H1 (cell line): ENCODE results near the gene P2RX6. TPM values are rescaled to one million over a fixed set of nuclear protein-coding genes. Genes with fewer than 3 reads are reported as not detected.

Source experiments
- CTCF ChIA-PET: fragments of 300-600 bp; sonication (Branson Sonifier 250); formaldehyde crosslinking; loops from one replicate; lab custom pipeline; 2021; ENCODE audit not compliant: partially characterized antibody; lab: Charles Lee
- POLR2A ChIA-PET: fragments of 300-600 bp; sonication (Branson Sonifier 250); formaldehyde crosslinking; loops from one replicate; lab custom pipeline; 2021; ENCODE audit warnings: inconsistent platforms; ENCODE audit not compliant: partially characterized antibody; lab: Charles Lee
- DNase-seq, 2 experiments: peaks; one replicate each; pipeline versions ENCODE4 v3.0.0 to v3.0.0-alpha.2; 2010 to 2022; ENCODE audit warnings: low spot score in 2 of 2, low read depth in 1 of 2, mixed read lengths in 1 of 2
- FAIRE-seq: peaks from 2 replicates; lab custom pipeline; 2011; peaks lifted over from hg19 to GRCh38; lab: Jason Lieb, UNC
- H2AFZ ChIP-seq: 2 replicates; pipeline ENCODE4 v1.8.1; 2012; ENCODE audit warnings: low read length, inconsistent platforms
- H2AK5ac ChIP-seq: 2 replicates; pipeline ENCODE4 v1.6.1; 2013; ENCODE audit warnings: low read depth, low read length
- H2BK120ac ChIP-seq: replicated peaks from 2 replicates; pipeline ENCODE3; 2013; ENCODE audit warnings: low read depth, low read length, inconsistent platforms
- H2BK12ac ChIP-seq: 2 replicates; pipeline ENCODE4 v1.6.1; 2013; ENCODE audit warnings: low read depth, low read length
- H2BK15ac ChIP-seq: 2 replicates; pipeline ENCODE4 v1.6.1; 2013; ENCODE audit warnings: low read length
- H2BK20ac ChIP-seq: 2 replicates; pipeline ENCODE4 v1.6.1; 2013; ENCODE audit warnings: low read length
- H2BK5ac ChIP-seq: 2 replicates; pipeline ENCODE4 v1.6.1; 2013; ENCODE audit warnings: low read depth, low read length
- H3K14ac ChIP-seq: 2 replicates; pipeline ENCODE4 v1.6.1; 2013; ENCODE audit warnings: inconsistent platforms; ENCODE audit not compliant: insufficient read length
- H3K18ac ChIP-seq: 2 replicates; pipeline ENCODE4 v1.6.1; 2013; ENCODE audit warnings: low read length; ENCODE audit errors: extremely low read depth
- H3K23ac ChIP-seq: 2 replicates; pipeline ENCODE4 v1.6.1; 2013; ENCODE audit warnings: inconsistent platforms; ENCODE audit not compliant: insufficient read length
- H3K23me2 ChIP-seq: 2 replicates; pipeline ENCODE4 v1.6.1; 2013; ENCODE audit warnings: low read depth, low read length
- H3K27ac ChIP-seq: 2 replicates; pipeline ENCODE4 v1.6.1; 2011; ENCODE audit warnings: low read depth, low read length, inconsistent platforms
- H3K27me3 ChIP-seq, 4 experiments: replicated peaks in 1 of 4; 1 replicate in 1 of 4; 2 replicates in 3 of 4; pipeline versions ENCODE4 v1.6.1 to v1.8.1; 2011 to 2013; ENCODE audit warnings: low read length in 3 of 4, mild to moderate bottlenecking in 3 of 4, inconsistent platforms in 2 of 4, mixed read lengths in 2 of 4, moderate library complexity in 1 of 4; ENCODE audit not compliant: control insufficient read depth in 3 of 4, insufficient read depth in 3 of 4; ENCODE audit errors: extremely low read depth in 1 of 4
- H3K36me3 ChIP-seq, 4 experiments: 2 replicates each; pipeline versions ENCODE4 v1.6.1 to v1.8.1; 2011 to 2013; ENCODE audit warnings: mild to moderate bottlenecking in 4 of 4, low read length in 3 of 4, moderate library complexity in 2 of 4, control low read depth in 1 of 4, inconsistent platforms in 1 of 4; ENCODE audit not compliant: insufficient read depth in 4 of 4, control insufficient read depth in 2 of 4
- H3K4ac ChIP-seq: replicated peaks from 2 replicates; pipeline ENCODE3; 2013; ENCODE audit warnings: low read length, low read depth, mixed read lengths, inconsistent platforms; ENCODE audit not compliant: insufficient read length
- H3K4me1 ChIP-seq, 4 experiments: replicated peaks in 1 of 4; 1 replicate in 1 of 4; 2 replicates in 3 of 4; pipeline versions ENCODE4 v1.6.1 to v1.8.1; 2011 to 2013; ENCODE audit warnings: low read length in 3 of 4, inconsistent platforms in 2 of 4, mixed read lengths in 1 of 4; ENCODE audit not compliant: insufficient read depth in 4 of 4, control insufficient read depth in 3 of 4
- H3K4me2 ChIP-seq, 2 experiments: 2 replicates each; pipeline versions ENCODE4 v1.6.1 to v1.8.1; 2011 to 2013; ENCODE audit warnings: low read depth in 2 of 2, low read length in 2 of 2, control low read depth in 1 of 2, inconsistent platforms in 1 of 2, mild to moderate bottlenecking in 1 of 2; ENCODE audit not compliant: insufficient read depth in 1 of 2
- H3K4me3 ChIP-seq, 4 experiments: fragments of 200-600, 300-600 bp in 1 of 4; sonication (generic), shearing (Covaris generic), sonication (Bioruptor Twin) in 1 of 4; 2 replicates each; pipeline versions ENCODE4 v1.5.1 to v1.8.1; 2011 to 2016; ENCODE audit warnings: low read length in 4 of 4, low read depth in 3 of 4, control low read depth in 2 of 4, inconsistent platforms in 2 of 4, mild to moderate bottlenecking in 2 of 4, mixed read lengths in 1 of 4, moderate library complexity in 1 of 4; ENCODE audit not compliant: insufficient read depth in 2 of 4; ENCODE audit errors: extremely low read depth in 1 of 4
- H3K56ac ChIP-seq: replicated peaks from 2 replicates; pipeline ENCODE3; 2013; ENCODE audit warnings: low read depth, mild to moderate bottlenecking, mixed read lengths, low read length, inconsistent platforms; ENCODE audit not compliant: insufficient read length
- H3K79me1 ChIP-seq: 2 replicates; pipeline ENCODE4 v1.6.1; 2013; ENCODE audit warnings: low read depth, low read length, control low read depth
- H3K79me2 ChIP-seq, 2 experiments: 2 replicates each; pipeline versions ENCODE4 v1.6.1 to v1.8.1; 2012 to 2013; ENCODE audit warnings: low read length in 2 of 2, mild to moderate bottlenecking in 2 of 2, inconsistent platforms in 1 of 2; ENCODE audit not compliant: insufficient read depth in 2 of 2, control insufficient read depth in 1 of 2
- H3K9ac ChIP-seq, 4 experiments: replicated peaks in 1 of 4; 1 replicate in 1 of 4; 2 replicates in 3 of 4; pipeline versions ENCODE4 v1.6.1 to v1.8.1; 2011 to 2013; ENCODE audit warnings: low read depth in 3 of 4, low read length in 3 of 4, control low read depth in 2 of 4, mild to moderate bottlenecking in 2 of 4, moderate library complexity in 2 of 4, inconsistent platforms in 1 of 4; ENCODE audit errors: extremely low read depth in 1 of 4
- H3K9me3 ChIP-seq, 2 experiments: 2 replicates each; pipeline versions ENCODE4 v1.6.1 to v1.8.1; 2012 to 2013; ENCODE audit warnings: mild to moderate bottlenecking in 2 of 2, moderate library complexity in 2 of 2, control low read depth in 1 of 2, inconsistent platforms in 1 of 2, low read depth in 1 of 2, low read length in 1 of 2, mixed read lengths in 1 of 2; ENCODE audit not compliant: insufficient read depth in 2 of 2
- H4K20me1 ChIP-seq, 2 experiments: replicated peaks in 1 of 2; 2 replicates each; pipeline versions ENCODE3 to v1.8.1; 2011 to 2013; ENCODE audit warnings: inconsistent platforms in 2 of 2, low read length in 2 of 2, mild to moderate bottlenecking in 1 of 2; ENCODE audit not compliant: insufficient read depth in 2 of 2, control insufficient read depth in 1 of 2
- H4K5ac ChIP-seq: 2 replicates; pipeline ENCODE4 v1.6.1; 2013; ENCODE audit warnings: low read length, low read depth, mixed read lengths, inconsistent platforms; ENCODE audit not compliant: insufficient read length
- H4K8ac ChIP-seq: 2 replicates; pipeline ENCODE4 v1.8.0; 2013; ENCODE audit warnings: mild to moderate bottlenecking, moderate library complexity, low read length, inconsistent platforms; ENCODE audit not compliant: insufficient read depth; ENCODE audit errors: extremely low read depth
- H4K91ac ChIP-seq: replicated peaks from 2 replicates; pipeline ENCODE3; 2013; ENCODE audit warnings: low read length, mixed read lengths, inconsistent platforms; ENCODE audit not compliant: insufficient read length
- ASH2L ChIP-seq: fragments of 200-600, 300-600 bp; sonication (generic); IDR thresholded peaks from one replicate; pipeline ENCODE4 v1.7.1; 2017; ENCODE audit warnings: low read length
- BCL11A ChIP-seq, 2 experiments: IDR thresholded peaks; one replicate each; pipeline ENCODE4 v1.6.1; 2011; ENCODE audit warnings: low read depth in 2 of 2, low read length in 2 of 2, mild to moderate bottlenecking in 2 of 2
- CHD1 ChIP-seq: IDR thresholded peaks from 2 replicates; pipeline ENCODE4 v1.6.1; 2012; ENCODE audit warnings: low read depth, low read length, improper control_type of control experiment
- CTBP2 ChIP-seq: IDR thresholded peaks from 2 replicates; pipeline ENCODE4 v1.7.0; 2011; ENCODE audit warnings: borderline replicate concordance, mild to moderate bottlenecking, moderate library complexity, mixed read lengths, low read length; ENCODE audit not compliant: insufficient read depth, insufficient read length
- EP300 ChIP-seq, 2 experiments: IDR thresholded peaks; 1 replicate in 1 of 2; 2 replicates in 1 of 2; pipeline ENCODE4 v1.6.1; 2011 to 2012; ENCODE audit warnings: low read depth in 2 of 2, low read length in 2 of 2, mild to moderate bottlenecking in 2 of 2, borderline replicate concordance in 1 of 2, inconsistent platforms in 1 of 2, moderate library complexity in 1 of 2
- JUN ChIP-seq: IDR thresholded peaks from 2 replicates; pipeline ENCODE4 v1.6.1; 2011; ENCODE audit warnings: low read depth, mild to moderate bottlenecking, improper control_type of control experiment, low read length
- KDM1A ChIP-seq: fragments of 200-600, 300-600 bp; sonication (generic); IDR thresholded peaks from 2 replicates; pipeline ENCODE4 v1.7.1; 2016; ENCODE audit warnings: mild to moderate bottlenecking, low read length, borderline replicate concordance
- NRF1 ChIP-seq: IDR thresholded peaks from 2 replicates; pipeline ENCODE4 v1.6.1; 2011; ENCODE audit warnings: mild to moderate bottlenecking, low read depth, low read length, improper control_type of control experiment
- POLR2A ChIP-seq, 2 experiments: IDR thresholded peaks; 1 replicate in 1 of 2; 2 replicates in 1 of 2; pipeline ENCODE4 v1.6.1; 2011; ENCODE audit warnings: low read depth in 2 of 2, low read length in 2 of 2, mild to moderate bottlenecking in 2 of 2; ENCODE audit errors: control extremely low read depth in 1 of 2
- SIX5 ChIP-seq: IDR thresholded peaks from 2 replicates; pipeline ENCODE4 v1.6.1; 2011; ENCODE audit warnings: mild to moderate bottlenecking, low read depth, low read length
- SP1 ChIP-seq: IDR thresholded peaks from 2 replicates; pipeline ENCODE4 v1.6.1; 2011; ENCODE audit warnings: low read depth, low read length
- SP2 ChIP-seq: IDR thresholded peaks from 2 replicates; pipeline ENCODE4 v1.6.1; 2012; ENCODE audit warnings: mild to moderate bottlenecking, low read length, inconsistent platforms
- SUZ12 ChIP-seq: fragments of 200-600 bp; sonication (generic); IDR thresholded peaks from 2 replicates; pipeline ENCODE4 v1.6.1; 2012; ENCODE audit warnings: mild to moderate bottlenecking, inconsistent platforms, low read length, moderate library complexity, mixed read lengths
- TEAD4 ChIP-seq: IDR thresholded peaks from 2 replicates; pipeline ENCODE4 v1.6.1; 2012; ENCODE audit warnings: low read depth, low read length, inconsistent platforms, mixed read lengths
- WGBS, 2 experiments: shearing (Covaris generic) in 1 of 2; methylation state at CpG; one replicate each; pipeline versions ENCODE4 v1.1.6 to v1.1.7; 2013 to 2015; ENCODE audit warnings: low lambda C conversion rate in 2 of 2, mixed read lengths in 2 of 2, inconsistent platforms in 1 of 2, low coverage in 1 of 2, missing lambda C conversion rate in 1 of 2; ENCODE audit not compliant: insufficient replicate concordance in 2 of 2, insufficient coverage in 1 of 2, insufficient read length in 1 of 2; ENCODE audit errors: extremely low coverage in 1 of 2, missing lambda C conversion rate in 1 of 2; 5-methylcytosine and 5-hydroxymethylcytosine counted together
- polyA plus RNA-seq, 7 experiments: library from polyadenylated mRNA; depleted of rRNA in 3 of 7; stranded (reverse) in 5 of 7; unstranded in 2 of 7; fragments of >200 nt in 5 of 7; fragments of 200-250 nt in 2 of 7; gene quantifications; 1 replicate in 5 of 7; 2 replicates in 1 of 7; 4 replicates in 1 of 7; pipeline versions ENCODE4 v1.2.1 to v1.2.3, GENCODE V29; 2011 to 2013; ENCODE audit warnings: missing spikeins in 2 of 7, mixed read lengths in 2 of 7
- total RNA-seq: library from RNA; stranded (reverse); fragmentation: NEBNext Ultra II Directional; extraction: Animal tissue kit (Norgen Biotek cat#: 25700); gene quantifications from 2 replicates; pipeline ENCODE4 v1.2.1, GENCODE V29; 2021

Gene P2RX6
- total and polyA plus RNA-seq, 2 of the 8 experiments (the other 6 are each of a cell fraction or from before 2014, with no cell fraction given) = 0.09 TPM; not detected in 1

DNA sequence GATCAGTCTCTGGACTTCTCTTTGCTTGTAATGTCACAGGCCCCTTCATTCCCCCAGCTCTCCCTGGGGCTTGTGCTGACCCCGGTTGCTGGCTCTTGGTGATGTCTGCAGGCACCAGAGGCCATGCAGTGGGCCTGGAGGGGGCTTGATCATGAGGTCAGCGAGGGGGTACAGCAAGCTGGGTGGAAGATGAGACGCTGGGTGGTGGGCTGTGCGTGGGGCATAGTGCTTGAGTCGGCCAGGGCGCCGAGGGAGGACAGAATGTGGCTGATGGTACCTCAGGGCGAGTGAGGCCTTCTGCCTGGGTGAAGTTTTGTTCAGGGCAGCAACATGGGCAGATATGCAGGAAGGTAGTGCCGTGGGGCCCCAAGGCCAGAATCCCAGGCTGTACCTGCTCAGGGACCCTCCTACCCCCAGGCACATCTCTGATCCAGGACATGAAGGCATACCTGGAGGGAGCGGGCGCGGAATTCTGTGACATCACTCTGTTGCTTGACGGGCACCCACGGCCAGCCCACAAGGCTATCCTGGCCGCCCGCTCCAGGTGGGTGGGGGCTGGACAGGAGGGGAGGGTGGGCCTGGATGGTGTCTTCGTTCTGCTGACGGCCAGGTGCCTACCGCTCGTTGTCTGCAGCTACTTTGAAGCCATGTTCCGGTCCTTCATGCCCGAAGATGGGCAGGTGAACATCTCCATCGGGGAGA lies 19.5 kb upstream of the P2RX6 start:
- DNase-seq (no peak), FAIRE-seq (no peak)
- peaks cover 0 to 2% (median under 1%) of the 10 kb centered on the region in 4 experiments; a peak in 4 of 7 replicates for H3K4me1 ChIP-seq
- no peak overlapping the region for H4K91ac ChIP-seq
- H3K27me3 ChIP-seq = no peaks in the 10 kb centered on the region
- WGBS, 2 experiments = 92% methylated on average over 18 of the region's 23 CpGs; no CpG with 5 or more reads in 1 of the 2 experiments
- H2BK20ac ChIP-seq = no peak overlapping the region
- peaks cover 6 to 13% of the 10 kb centered on the region in 2 experiments for H4K20me1 ChIP-seq
- ChIA-PET POLR2A (interaction anchor here (0.5 to 1.6 kb wide), 3 partner anchors 13 to 432 kb away, joined by 3 to 5 read pairs (median 3); partner anchors contain the start of gene LZTR1), CTCF (no interaction called here)
- H3K36me3 ChIP-seq = peaks cover 2 to 15% (median 8%) of the 10 kb centered on the region in 4 experiments; a peak in 5 of 8 replicates
- no peak overlapping the region for H3K14ac ChIP-seq
- no peak overlapping the region for H3K23ac ChIP-seq
- H2AFZ ChIP-seq = no peak overlapping the region
- H2BK15ac ChIP-seq = no peak overlapping the region
- H2BK12ac ChIP-seq = no peak overlapping the region
- no peaks in the 10 kb centered on the region for H3K23me2 ChIP-seq
- no peak overlapping the region for H2BK5ac ChIP-seq
- H3K4ac ChIP-seq = no peak overlapping the region
- H3K4me3 ChIP-seq = no peak overlapping the region
- H3K79me2 ChIP-seq = no peaks in the 10 kb centered on the region; a peak in 1 of 4 replicates
- H3K4me2 ChIP-seq = no peak overlapping the region
- no peak overlapping the region for H2AK5ac ChIP-seq
- no peak overlapping the region for H4K5ac ChIP-seq
- H3K27ac ChIP-seq = no peak overlapping the region; the same call in 1 of the 2 replicates
- H3K9ac ChIP-seq = no peak overlapping the region
- H3K56ac ChIP-seq = no peak overlapping the region
- H3K18ac ChIP-seq = no peak overlapping the region
- no peak overlapping the region for H4K8ac ChIP-seq
- H3K79me1 ChIP-seq = no peaks in the 10 kb centered on the region
- no peaks in the 10 kb centered on the region for H3K9me3 ChIP-seq
- H2BK120ac ChIP-seq = no peak overlapping the region
- TF ChIP-seq CTBP2 (no peak), KDM1A (no peak), CHD1 (no peak), EP300 (IDR thresholded peaks at IDR 0.05; ENCODE audit: borderline replicate concordance in 1 of 2, low read depth in 2 of 2, low read length in 2 of 2) (no peak), POLR2A (IDR thresholded peaks at IDR 0.05; ENCODE audit: control extremely low read depth in 1 of 2, low read depth in 2 of 2, low read length in 2 of 2) (no peak), JUN (no peak), ASH2L (no peak), SP2 (no peak), SIX5 (no peak), TEAD4 (no peak), SP1 (no peak), SUZ12 (no peak), NRF1 (no peak), BCL11A (IDR thresholded peaks at IDR 0.05; ENCODE audit: low read depth in 2 of 2, low read length in 2 of 2) (no peak)
